ENCODE results near the gene PPP1R26.
"Not testable (repeated sequence)": the region's sequence is repeated elsewhere in the genome, so short reads cannot be mapped to it uniquely, and the experiment has no call there.

The PPP1R26 gene

DNA sequence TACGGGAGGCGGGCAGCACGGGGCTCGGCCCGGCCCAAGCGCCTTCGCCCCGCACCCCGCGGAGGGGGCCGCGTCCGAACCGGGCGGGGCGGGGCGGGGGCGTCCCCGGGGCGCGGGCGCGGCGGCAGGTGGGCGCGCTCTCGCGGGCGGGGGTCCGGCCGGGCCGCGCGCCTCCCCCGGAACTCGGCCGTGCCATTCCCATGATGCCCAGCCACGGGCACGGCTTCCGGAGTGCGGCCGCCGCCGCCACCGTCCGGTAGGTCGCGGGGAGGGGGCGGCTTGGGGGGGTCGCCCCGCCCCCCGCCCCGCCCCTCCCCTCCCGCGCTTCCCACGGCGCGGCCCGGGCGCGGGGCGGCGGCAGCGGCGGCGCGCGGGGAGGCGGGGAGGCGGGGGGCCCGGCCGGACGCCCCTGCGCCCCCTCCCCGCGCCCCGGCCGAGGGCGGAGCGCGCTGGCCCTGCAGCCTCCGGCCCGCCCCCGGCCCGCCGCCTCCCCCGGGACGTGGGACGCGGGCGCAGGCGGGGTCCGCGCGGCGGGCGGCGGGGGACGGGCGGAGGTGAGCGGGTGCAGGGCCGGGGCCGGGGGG lies at the start of gene PPP1R26:
PPP1R26 (plus strand) TSS at position 314 of the 584 bp plus-strand sequence. CDS start 4,729 bp downstream, outside the sequence.
- DNase-seq: no peak

- DNase-seq: no peak
Observed at GRCh38 chr9:135437259-135437658, 42.3 kb upstream of the PPP1R26 start.

GRCh38 chr9:135437696-135438095 lies 41.9 kb upstream of the PPP1R26 start:
- DNase-seq: not testable (repeated sequence)

DNA sequence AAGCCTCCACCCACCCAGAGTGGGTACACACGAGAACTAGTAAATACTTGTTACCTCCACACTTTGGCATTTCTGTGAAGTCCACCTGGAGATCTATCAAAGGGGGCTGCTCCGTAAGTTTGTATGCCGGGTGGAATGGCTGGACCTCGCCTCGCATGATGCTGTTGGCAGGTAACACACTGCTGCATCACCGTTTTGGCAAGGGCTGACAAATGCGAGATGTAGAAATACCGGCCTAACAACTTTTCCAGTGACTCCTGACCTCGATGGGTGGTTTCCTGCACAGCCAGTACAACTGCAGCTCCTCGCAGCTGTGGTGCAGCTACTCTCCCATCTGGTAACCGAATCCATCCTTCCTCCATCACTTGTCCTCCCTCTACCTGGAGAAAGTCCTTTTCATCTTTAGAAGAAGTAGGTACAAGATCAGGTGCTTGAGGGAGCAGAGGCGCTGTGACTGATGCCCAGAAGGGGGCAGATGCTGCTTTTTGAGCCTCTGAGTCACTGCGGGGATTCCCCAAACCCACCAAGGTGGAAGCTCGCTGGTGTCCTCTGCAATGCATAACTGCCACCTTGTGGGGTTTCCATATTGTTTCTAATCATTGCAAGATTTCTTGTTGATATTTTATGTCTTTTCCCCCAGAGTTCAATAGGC lies 40.9 kb upstream of the PPP1R26 start:
- DNase-seq: peak; percentile 77

GRCh38 chr9:135439514-135439913 lies 40.1 kb upstream of the PPP1R26 start:
- not testable (repeated sequence) for DNase-seq

GRCh38 chr9:135439916-135440315 lies 39.7 kb upstream of the PPP1R26 start:
- no peak for DNase-seq

GRCh38 chr9:135440620-135441019 lies 39.0 kb upstream of the PPP1R26 start:
- DNase-seq: peak; percentile 59

- DNase-seq: peak; percentile 85
Observed at GRCh38 chr9:135441105-135442071, 38.2 kb upstream of the PPP1R26 start.

DNA sequence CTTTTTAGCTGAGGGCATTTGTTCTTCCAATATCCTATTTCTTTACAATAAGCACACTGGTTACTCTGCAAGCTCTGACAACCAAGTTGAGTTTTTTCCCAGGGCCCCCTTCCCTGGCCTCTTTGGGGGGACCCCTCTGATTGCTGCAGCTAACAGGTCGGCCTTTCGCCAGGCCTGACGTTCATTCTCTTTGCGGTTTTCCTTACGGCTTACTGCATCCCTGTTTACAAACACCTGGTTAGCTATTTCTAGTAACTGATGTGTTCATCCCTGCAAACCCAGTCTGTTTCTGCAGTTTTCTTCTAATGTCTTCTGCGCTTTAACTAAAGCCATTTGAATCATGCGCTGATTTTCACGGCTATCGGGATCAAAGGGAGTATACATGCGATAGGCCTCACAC lies 37.5 kb upstream of the PPP1R26 start:
- peak; percentile 28 for DNase-seq

- peak; percentile 59 for DNase-seq
Observed at GRCh38 chr9:135443797-135444425, 35.7 kb upstream of the PPP1R26 start.

GRCh38 chr9:135447126-135447525 lies 32.5 kb upstream of the PPP1R26 start:
- DNase-seq: no peak

DNA sequence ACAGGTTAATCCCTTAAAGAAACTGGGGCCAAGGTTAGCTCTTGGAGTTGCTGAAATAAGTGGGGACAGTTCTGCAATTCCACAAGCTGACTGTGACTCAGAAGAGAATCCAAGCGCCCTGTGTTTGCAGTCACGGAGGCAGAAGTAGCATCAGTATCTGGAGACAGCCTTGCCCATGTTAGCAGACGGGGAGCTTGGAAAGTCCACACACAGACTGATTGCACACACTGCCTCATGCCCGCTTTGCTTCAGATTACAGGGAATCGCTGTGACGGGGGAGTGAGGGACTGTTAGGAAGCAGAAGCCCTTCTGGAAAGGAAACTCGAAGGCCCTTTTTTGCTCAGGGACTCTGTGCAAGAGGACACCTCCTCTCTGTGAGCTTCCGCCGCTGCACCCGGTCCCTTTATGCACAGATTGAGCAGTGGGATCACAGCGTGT lies 30.9 kb upstream of the PPP1R26 start:
- DNase-seq: peak; percentile 40

DNA sequence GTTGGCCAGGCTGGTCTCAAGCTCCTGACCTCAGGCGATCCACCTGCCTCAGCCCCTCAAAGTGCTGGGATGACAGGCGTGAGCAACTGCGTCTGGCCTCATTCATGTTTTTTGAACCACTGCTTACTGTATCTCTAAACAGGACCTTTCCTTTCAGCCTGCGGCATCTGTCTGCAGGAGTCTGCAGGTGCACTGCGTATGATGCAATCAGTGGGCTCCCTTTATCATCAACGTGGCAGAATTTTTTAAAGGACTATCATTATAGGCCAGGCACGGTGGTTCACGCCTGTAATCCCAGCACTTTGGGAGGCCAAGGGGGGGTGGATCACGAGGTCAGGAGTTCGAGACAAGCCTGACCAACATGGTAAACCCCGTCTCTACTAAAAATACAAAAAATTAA lies 30.1 kb upstream of the PPP1R26 start:
- peak; percentile 76 for DNase-seq

- DNase-seq: no peak
Observed at GRCh38 chr9:135450956-135451355, 28.6 kb upstream of the PPP1R26 start.

DNA sequence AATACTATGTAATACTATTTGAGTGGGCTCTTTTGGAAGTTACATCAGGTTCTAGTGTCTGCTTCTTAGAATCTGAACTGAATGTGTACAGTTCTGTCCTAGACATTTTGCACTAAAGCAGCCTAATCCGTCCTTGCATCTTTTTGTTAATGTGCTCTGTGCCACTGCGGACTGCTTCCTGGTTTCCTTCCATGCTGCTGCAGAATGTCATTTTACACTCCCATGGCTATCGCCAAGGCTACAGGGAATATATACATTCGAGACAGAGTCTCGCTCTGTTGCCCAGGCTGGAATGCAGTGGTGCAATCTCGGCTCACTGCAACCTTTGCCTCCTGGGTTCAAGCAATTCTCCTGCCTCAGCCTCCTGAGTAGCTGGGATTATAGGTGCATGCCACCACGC lies 27.7 kb upstream of the PPP1R26 start:
- DNase-seq: not testable (repeated sequence)

- DNase-seq: no peak
Observed at GRCh38 chr9:135454737-135455136, 24.8 kb upstream of the PPP1R26 start.

DNA sequence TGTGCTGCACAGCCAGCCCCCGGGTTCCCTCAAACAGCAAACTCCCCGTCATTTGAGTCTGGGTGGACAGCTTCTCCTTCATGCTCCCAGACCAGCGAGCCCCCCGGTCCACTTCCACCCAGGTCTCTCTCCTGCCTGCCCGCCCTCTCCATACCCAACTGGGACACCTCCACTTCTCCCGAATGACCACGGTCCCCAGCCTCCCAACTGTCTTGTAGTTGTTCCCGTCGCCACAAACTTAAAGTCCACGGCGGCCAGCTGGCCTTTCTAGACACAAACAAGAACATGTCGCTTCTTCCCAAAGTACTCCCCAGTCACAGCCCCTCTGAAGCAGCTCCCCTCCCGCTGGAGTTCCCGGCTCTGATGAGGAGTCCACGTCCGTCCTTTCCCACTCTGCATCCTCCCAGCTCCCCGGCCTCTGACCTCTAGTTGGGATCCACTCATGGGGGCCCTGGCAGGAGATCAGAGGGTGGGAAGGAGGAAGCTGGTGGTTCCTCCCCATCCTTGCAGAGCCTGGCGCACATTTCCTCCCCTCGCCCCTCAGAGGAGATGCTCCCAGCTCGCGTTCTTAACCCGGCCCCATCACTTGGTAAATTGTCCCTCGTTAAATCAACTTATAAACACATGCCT lies 24.1 kb upstream of the PPP1R26 start:
- no peak for DNase-seq

- no peak for DNase-seq
Observed at GRCh38 chr9:135456436-135457104, 23.0 kb upstream of the PPP1R26 start.

DNA sequence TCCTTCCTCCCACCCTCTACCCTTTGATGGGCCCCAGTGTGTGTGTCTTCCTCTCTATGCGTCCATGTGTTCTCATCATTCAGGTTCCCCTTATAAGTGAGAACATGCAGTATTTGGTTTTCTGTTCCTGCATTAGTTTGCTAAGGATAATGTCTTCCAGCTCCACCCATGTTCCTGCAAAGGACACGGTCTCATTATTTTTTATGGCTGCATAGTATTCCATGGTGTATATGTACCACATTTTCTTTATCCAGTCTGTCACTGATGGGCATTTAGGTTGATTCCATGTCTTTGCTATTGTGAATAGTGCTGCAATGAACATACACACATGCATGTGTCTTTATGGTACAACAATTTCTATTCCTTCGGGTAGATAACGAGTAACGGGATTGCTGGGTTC lies 21.1 kb upstream of the PPP1R26 start:
- DNase-seq: not testable (repeated sequence)

DNA sequence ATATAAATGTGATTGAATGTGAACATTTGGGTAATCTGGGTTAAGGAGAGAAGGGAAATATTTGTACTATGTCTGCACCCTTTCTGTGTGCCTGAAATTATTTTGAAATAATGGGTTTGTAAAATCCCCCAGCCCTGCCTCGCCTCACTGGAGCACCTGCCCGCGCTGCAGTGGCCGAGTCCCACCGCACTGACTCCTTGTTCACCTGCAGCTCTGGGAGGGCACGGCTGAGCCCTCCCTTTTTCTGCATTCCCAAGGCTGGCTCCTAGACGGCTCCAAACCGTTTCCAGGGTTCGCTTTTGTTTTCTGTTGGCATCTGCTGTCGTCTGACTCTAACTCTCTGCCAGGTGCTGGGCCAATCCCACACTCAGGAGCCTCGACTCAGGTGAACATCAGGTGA lies 17.6 kb upstream of the PPP1R26 start:
- DNase-seq: no peak

GRCh38 chr9:135463140-135463539 lies 16.4 kb upstream of the PPP1R26 start:
- DNase-seq: no peak

DNA sequence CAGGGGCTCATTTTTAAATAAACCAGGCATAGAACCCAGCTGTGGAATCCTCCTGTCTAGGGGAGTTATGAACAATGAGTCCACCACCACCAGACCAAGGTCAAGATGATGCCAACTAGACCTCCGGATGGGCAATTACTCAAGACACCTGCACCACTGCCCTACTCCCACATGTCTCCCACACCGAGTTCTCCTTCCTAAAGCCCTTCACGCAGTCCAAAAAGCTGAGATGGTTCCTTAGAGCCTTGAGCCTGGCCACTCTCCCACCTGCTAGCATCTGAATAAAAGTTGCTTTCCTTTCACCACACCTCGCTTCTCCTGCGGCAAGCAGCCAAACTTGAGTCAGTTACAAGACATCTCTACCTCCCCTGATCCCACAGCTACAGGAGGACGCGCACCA lies 15.4 kb upstream of the PPP1R26 start:
- DNase-seq: no peak
